AG09309 (cell line): ENCODE results near the gene HIPK2.

ENCODE experiments used
- DNase-seq: peaks from one replicate; pipeline ENCODE4 v3.0.0-alpha.2; 2010; ENCODE audit warnings: low read depth
- H3K4me3 ChIP-seq: 2 replicates; pipeline ENCODE4 v1.5.1; 2011; ENCODE audit warnings: mild to moderate bottlenecking, low read depth, low read length, moderate library complexity; ENCODE audit not compliant: control insufficient read depth
- CTCF ChIP-seq: IDR thresholded peaks from 2 replicates; pipeline ENCODE4 v1.5.1; 2011; ENCODE audit warnings: mild to moderate bottlenecking, low read depth, low read length, inconsistent platforms; ENCODE audit not compliant: insufficient read depth, control insufficient read depth; ENCODE audit errors: missing control alignments

Gene HIPK2

GRCh38 chr7:139797607-139798006 lies 19.8 kb upstream of the HIPK2 start:
- DNase-seq: no peak
- TF ChIP-seq CTCF: no peak
- no peak overlapping the region for H3K4me3 ChIP-seq

- TF ChIP-seq CTCF: no peak
- DNase-seq: no peak
Measured at GRCh38 chr7:139791316-139791715, 13.5 kb upstream of the HIPK2 start.

GRCh38 chr7:139784648-139785047 lies 6.8 kb upstream of the HIPK2 start:
- no peak for DNase-seq
- no peak for TF ChIP-seq CTCF
- no peak overlapping the region for H3K4me3 ChIP-seq

More at GRCh38 chr7:139791316-139791715, 13.5 kb upstream of the HIPK2 start:
- no peak overlapping the region for H3K4me3 ChIP-seq

GRCh38 chr7:139783647-139784385 lies 6.0 kb upstream of the HIPK2 start:
- H3K4me3 ChIP-seq: no peak overlapping the region
- no peak for DNase-seq
- no peak for TF ChIP-seq CTCF

- H3K4me3 ChIP-seq: no peak overlapping the region
- no peak for DNase-seq
- no peak for TF ChIP-seq CTCF
Measured at GRCh38 chr7:139782932-139783331, 5.1 kb upstream of the HIPK2 start.

- no peak for DNase-seq
- H3K4me3 ChIP-seq: peak overlapping the region; percentile 93
- no peak for TF ChIP-seq CTCF
Measured at GRCh38 chr7:139777133-139777891, 486 bp downstream of the HIPK2 start.
